Epidermal melanocyte (primary cell): ENCODE data around the gene ZC3H18.

Experiments
- DNase-seq: peaks from one replicate; pipeline ENCODE4 v3.0.0; 2011; ENCODE audit warnings: low spot score; ENCODE audit not compliant: insufficient read length

The ZC3H18 gene

DNA sequence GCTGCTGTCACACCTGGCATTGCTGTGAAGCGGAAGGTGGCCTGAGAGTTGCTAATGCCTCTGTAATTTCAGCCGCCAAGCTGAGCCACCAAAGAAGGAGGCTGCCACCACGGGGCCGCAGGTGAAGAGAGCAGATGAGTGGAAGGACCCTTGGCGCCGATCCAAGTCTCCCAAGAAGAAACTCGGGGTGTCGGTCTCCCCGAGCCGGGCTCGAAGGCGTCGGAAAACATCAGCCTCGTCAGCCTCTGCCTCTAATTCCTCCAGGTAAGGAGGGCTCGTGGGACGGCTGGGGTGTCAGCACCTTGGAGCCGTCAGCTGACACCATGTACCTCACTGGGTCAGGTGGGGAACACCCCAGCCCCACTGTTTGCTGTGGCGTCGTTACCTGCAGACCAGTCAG is 51.9 kb downstream of the ZC3H18 start:
- no peak for DNase-seq

DNA sequence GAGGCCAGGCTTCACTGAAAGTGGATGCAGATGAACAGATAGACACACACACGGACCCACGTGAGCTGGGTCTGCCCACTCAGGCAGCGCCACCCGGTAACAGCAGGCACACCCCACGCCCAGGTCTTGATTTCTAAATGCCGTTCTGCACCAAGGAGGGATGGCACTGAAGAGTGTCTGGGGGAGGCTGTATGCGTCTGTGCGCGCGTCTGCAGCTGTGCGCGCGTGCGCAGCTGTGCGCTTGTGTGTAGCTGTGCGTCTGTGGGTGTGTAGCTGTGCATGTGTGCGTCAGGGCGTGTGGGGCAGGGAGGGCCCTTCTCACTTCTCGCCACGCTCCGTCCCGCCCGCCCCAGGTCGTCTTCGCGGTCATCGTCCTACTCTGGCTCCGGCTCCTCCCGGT is 52.7 kb downstream of the ZC3H18 start:
- DNase-seq = no peak

DNA sequence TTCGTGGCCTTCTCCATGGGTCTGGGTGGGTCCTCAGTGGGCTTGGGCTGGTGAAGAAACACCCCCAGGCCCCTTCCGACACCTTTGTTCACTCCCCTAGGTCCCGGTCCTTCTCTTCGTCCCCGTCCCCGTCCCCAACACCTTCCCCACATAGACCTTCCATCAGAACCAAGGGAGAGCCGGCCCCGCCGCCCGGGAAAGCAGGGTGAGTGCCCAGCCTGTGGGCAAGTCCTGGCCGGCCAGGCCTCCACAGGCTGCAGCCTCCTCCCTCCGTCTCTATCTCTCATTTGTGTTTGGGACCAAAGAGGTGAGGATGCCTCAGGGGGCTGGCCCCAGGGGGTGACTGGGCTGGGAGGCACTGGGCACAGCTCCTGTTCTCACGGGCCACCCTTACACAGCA is 53.7 kb downstream of the ZC3H18 start:
- DNase-seq = no peak

DNA sequence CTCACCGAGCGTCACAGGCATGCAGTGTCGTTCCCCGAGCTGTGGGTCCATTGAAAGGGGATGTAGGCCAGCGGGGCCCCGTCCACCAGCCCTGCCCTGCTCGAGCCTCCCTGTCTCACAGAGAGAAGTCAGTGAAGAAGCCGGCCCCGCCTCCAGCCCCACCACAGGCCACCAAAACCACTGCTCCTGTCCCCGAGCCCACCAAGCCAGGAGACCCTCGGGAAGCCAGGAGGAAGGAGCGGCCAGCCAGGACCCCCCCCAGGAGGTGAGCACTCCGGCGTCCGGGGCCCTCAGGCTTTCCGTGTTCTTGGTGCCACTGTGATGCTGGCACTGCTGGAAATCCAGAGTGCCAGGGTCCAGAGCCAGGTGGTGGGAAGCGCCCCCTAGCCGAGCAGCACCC is 54.3 kb downstream of the ZC3H18 start:
- no peak for DNase-seq

DNA sequence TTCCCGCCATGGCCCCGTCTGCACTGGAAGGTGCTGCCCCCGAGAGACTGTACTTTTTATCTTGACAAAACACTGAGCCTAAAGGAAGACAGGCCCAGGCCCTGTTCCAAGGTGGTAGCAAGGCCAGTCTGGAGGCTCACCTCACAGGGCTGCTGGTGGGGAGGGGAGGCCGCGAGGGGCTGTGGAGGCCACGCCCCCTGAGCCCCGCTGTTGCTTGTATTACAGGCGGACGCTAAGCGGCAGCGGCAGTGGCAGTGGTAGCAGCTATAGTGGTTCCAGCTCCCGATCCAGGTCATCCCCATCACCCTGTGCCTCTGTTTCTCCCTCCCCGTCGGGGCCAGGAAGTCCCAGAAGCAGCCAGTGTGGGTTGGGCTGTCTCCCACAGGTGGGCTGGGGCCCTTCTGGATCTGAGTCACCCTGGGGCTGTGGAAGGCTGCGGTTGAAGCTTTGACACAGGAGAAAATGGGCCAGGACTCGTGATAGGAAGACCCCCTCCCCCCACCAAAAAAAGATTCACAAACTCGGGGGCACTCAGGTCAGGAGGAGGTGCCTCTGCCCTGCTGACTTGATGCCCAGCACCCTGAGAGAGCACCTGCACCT is 54.9 kb downstream of the ZC3H18 start:
- no peak for DNase-seq

DNA sequence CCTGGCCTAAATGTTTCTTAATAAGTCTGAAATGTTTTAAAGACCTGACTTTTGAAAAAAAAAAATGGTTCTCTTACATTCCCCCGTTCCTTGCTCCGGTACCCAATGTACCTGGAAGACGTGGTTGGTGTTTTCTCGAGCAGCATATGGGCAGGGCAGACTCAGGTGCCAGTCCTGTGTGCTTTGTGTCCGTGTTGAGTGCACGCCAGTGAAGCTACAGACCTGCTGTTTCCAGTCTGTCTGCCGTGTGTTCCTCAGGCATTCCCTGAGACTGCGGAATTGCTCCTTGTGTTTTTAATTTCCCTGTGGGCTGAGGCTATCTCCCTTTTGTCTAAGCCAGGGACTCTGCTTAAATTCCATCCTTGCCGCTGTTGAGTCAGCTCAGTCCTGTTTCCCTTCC is 56.4 kb downstream of the ZC3H18 start:
- DNase-seq = no peak

DNA sequence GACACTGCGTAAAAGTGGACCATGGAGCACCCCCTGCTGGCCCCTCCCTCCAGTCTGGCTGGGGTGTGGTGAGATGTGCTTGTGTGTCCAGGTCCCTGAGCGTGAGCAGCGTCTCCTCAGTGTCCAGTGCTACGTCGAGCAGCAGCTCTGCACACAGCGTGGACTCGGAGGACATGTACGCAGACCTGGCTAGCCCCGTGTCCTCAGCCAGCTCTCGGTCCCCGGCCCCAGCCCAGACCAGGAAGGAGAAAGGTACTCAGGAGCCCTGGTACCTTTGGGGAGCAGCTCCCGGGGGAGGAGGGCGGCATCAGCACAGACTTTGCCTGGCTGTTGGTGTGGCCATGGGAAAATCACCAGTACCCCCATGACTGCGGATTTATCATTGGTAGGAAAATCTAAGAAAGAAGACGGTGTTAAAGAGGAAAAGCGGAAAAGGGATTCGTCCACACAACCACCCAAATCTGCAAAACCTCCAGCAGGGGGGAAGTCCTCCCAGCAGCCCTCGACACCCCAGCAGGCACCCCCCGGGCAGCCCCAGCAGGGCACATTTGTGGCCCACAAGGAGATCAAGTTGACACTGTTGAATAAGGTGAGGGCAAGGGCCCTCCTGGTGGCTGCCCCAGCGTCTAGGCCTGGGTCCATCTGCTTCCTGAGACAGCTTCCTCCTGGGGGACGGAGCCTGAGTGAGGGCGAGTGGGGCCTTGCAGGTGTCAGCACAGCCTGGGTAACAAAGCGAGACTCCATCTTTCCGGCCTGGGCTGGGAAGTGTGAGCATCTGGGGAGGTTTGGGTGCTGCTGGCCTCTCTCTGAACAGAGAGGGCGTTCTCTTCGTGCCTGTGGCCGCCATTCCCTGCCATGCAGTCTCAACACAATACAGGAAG is 57.6 kb downstream of the ZC3H18 start:
- no peak for DNase-seq

DNA sequence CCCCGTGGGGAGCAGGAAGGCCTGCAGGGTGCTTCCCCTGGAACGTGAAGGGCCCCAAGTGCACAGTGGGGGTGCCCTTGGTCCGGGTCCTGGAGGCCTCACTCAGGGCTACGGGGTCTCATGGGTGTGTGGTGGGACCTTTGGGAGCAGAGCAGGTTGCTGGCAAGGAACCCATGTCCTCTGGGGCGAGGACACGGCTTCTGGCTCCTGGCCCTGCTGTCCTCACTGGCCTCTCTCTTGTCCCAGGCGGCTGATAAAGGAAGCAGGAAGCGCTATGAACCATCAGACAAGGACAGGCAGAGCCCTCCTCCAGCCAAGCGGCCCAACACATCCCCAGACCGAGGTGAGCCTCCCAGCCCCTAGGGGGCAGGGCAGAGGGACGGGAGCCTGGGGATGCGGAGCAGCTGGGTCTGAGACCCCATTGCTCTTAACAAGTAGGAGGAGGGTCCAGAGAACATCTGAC is 58.3 kb downstream of the ZC3H18 start:
- no peak for DNase-seq

DNA sequence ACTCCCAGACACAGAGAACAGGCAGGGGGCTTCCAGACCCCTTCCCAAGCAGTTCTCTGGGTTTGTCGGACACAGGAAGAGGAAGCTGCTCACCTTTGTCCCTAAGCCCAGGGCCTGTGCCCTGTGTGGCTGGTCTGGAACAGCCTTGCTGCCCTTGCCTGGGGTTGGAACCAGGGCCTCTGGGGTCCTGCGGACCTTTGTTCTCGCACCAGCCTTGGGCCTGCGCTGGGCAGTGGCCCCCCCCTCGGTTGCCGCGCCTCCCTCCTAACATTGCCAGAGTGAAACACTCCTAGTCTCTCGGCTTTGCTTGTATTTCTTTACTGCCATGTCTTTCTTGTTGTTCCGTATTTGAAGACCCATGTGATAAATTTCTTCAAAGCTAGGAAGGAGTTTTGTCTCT is 59.6 kb downstream of the ZC3H18 start:
- DNase-seq = no peak

DNA sequence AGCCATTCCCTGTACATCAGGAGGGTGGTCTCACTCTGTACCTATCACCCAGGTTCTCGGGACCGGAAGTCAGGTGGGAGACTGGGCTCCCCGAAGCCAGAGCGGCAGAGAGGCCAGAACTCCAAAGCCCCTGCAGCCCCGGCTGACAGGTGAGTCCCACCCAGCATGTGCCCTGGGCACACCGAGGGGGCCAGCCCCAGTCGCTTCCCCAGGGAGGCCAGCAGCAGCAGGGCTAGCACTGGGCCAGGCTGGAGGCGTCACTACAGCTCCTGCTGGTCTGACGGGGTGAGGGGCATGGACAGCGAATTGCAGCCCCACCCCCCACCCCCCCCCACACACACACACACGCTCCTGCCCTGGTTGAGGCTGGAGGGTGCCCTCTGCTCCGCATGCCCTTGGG is 60.2 kb downstream of the ZC3H18 start:
- no peak for DNase-seq

DNA sequence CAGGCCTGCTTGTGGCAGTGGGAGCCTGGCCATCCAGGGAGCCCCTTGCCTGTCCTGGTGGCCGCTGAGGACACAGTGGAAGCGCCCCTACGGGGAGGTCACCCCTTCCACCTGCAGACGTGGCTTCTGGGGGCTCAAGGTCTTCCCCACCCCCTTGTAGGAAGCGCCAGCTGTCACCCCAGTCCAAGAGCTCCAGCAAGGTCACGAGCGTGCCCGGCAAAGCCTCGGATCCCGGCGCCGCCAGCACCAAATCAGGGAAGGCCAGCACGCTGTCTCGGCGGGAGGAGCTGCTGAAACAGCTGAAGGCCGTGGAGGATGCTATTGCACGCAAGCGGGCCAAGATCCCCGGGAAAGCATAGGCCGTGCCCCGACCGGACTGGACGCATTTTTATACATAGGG is 60.7 kb downstream of the ZC3H18 start:
- no peak for DNase-seq

DNA sequence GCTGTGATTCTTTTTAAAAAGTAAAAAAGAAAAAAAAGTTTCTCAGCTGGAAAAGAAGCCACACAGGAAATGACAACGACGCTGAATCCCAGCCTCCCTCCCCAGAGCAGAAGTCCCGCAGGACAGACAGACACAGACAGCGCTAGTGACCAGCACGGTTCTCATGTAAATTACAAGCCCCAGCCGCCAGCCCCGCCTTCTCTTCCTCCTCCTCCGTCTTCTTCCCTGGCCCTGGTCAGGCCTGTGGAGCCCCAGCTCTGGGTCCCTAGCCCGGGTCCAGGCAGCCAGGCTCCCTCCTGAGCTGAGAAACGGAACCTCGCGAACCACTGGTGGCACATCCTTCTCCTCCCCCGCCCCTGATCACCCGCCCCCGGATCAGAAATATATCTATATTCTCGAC is 61.2 kb downstream of the ZC3H18 start:
- DNase-seq = no peak

DNA sequence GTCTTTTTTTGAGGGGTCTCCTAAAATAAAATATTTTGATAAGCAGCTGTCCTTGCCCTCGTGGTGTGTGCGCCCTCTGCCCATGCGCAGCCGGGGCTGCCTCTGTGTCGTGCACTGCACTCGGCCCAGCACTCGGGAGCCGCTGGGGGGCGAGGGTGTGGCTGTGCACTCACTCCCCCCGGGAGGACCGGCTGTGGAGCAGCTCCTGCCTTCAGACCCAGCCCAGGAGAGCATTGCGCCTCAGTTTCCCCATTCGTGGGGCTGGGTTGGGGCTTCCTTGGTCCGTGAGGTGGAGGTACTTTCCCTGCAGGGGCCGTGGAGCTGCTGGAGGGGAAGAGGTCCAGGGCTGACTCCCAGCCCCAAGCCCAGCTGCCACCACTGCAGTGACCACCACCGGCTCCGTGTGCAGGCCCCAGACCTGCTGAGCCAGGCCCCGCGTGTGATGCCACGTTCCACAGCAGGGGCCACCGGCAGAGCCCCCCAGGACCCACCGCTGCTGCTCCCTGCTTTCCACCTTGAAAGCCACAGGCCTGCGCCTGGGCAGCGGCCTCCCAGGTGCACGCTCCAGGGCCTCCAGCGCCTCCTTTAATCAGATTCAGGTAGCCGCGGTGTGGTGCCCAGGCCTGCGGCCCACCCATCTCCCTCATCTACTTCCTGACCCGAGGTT is 61.9 kb downstream of the ZC3H18 start:
- DNase-seq = no peak

DNA sequence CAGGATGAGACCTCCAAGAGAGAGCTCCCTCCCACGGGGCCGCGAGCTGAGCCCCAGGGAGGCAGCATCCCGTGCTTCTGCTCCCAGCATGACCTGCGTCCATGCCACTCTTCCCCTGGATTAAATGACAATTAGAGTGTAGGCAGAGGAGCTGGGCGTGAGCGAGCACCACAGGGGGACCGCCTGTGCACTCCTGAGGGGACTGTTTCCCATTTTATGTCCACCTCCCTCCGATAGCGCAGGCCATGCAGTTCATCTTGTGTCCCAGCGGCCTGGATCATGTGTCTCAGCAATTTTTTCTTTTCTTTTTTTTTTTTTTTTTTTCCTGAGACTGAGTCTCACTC is 62.4 kb downstream of the ZC3H18 start:
- no peak for DNase-seq

DNA sequence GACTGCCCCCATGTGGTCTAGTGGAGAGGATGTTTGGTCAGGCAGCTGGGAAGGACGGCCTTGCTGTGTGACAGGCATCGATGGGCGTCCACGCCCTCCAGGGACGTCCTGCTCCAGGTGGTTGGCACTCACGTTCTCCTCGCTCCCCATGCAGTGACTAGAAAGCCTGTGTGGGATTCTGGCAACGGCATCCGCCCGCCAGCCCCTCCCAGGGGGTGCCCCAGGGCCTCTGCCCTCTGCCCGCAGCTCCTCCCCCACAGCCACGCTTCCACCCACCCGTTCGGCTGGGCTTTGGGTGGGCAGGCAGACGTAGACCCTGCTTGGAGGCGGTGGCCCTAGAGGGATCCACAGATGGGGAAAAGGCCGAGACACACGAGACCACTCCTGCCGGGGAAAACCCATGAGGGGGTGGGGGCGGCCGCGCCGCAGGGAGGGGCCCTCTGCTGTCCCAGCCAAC is 63.5 kb downstream of the ZC3H18 start:
- DNase-seq = no peak

DNA sequence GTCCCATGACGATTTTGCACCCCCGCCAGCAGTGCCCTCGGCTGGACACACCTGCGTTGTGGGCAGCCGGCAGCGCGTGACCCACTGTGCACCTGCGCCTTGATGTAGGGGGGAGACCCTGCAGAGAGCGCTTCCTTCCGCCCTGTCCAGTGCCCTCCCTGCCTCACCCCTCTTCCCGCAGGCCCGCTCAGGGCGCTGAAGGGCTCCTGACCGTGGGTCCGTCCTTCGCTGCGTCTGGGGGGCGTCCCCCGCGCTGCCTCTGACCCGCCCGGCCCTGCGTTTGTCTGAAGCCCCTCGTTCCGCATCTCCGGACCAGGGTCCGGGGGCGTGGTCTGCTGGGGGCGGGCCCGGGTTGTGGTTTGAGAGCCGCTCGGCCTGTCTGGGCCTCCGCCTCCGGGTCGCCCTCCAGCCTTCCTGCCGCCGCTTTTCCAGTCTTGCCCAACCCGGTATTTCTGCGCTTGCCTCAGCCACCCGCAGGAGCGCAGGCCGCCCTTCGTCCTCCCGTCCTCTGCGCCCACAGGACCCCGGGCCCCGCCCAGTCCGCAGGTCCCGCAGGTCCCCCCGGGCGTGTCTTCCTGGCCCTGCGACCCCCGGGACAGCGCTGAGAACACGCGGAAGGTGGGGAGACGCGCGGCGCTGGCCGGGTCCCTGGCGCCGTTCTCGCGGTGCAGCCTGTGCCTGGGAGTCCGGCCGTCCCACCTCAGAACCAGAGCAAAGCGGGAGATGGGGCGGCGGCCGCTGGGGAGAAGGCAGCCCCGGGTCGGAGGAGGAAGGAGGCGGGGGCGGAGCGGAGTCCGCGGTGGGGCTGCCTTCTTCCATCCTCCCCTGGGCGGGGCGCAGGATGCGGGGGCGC is 64.2 kb downstream of the ZC3H18 start:
- DNase-seq = peak; percentile 64

DNA sequence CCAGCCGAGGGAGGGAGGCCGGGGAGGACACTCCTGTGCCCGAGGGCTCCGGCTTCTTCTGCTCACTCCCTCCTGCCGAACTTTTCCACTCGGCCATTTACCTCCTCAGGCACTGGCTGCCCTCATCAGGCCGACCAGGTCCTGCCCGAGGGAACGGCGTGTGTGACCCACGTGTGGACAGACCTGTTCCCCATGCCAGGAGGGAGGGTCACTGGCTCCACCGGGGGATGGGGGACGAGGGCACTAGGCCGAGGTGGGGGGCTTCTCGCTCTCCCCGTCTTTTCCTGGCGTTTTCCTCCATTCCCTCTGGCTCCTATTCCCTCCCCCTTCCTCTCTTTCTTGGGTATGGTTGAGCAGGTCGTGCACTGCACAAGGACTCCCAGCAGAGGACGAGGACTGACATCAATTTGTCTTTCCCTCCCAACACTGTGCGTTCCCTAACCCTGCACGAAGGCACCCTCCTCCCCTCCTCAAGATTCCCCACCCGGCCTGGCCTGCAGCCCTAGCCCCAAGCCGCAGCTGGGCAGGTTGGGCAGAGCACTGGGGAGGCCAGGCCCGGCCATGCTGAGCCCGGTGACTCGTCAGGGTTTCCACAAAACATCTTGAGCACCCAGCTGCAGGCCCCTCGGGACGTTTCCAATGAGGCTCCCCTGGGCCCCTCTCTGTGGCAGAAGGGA is 64.9 kb downstream of the ZC3H18 start:
- DNase-seq = no peak

DNA sequence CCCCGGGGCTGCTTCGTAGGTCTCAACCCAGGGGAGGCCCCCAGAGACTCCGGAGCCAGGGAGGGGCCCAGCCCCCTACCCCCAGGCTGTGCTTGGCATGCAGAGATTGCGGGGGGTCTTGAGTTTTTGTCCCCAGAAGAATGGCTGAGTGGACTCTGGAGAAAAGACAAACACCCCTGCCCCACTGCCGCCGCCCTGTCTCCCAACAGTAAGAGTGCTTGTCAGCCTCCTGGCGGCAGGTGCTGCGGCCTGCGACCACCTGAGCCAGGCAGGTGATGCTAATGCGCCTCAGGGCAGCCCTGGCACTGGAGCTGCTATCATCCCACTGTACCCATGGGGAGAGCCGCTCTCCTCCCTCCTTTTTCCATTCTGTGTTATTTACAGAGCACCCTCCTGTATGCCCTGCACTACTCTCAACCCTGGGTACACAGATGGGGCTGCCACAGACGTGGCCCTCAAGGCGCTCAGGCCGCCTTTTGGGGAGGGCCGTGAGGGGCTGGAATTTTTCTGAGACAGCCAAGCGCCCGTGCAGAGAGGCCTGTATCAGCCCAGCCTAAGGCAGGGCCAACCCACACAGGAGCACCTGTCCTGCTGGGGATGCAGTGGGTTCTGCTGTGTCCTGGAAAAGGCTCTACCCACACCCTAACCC is 65.6 kb downstream of the ZC3H18 start:
- DNase-seq = no peak

DNA sequence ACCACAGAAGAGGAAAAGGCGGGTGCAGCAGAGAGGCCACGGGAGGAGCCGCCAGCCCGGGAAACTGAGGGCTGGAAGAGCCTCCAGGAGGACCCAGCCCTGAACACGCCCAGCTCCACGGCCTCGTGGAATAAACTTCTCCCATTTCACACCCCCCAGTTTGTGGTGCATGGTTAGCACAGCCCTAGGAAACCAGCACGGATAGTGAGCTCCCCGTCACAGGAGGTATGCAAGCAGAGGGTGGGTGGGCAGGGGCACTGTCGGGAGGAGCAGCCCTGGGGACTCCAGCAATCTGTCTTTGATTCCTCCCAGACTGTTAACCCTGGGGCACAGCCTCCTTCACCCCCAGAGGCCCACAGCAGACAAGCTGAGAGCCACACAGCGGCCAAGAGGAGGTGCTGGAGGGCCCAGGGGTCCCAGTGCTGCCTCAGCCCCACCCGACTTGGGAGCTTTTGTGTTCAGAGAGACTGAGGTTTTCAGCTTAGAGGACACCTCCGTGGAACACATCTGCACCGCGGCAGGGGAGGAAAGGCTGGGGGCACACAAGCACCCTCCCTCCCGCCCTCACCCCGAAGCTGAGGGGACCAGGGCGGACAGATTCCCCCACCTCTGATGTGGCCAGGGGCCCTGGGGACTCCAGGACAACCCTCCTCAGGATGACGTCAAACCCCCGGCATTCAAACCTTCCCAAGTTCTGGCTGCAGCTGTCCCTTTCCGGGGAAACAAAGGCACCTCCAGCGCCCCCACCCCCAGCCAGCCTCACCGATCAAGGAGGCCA is 66.5 kb downstream of the ZC3H18 start:
- no peak for DNase-seq
